HG03457 (cell line): ENCODE measurements around the gene TAX1BP1.

ENCODE experiments used
- ATAC-seq: cut with Tn5 transposase; IDR thresholded peaks from one replicate; pipeline ENCODE4 v1.9.1; 2021; ENCODE audit warnings: moderate number of reproducible peaks; ENCODE audit not compliant: unreplicated experiment

The TAX1BP1 gene

GRCh38 chr7:27875061-27875460 is 135.1 kb downstream of the TAX1BP1 start:
- ATAC-seq, result no peak

GRCh38 chr7:27875832-27876231 is 135.9 kb downstream of the TAX1BP1 start:
- no peak for ATAC-seq

GRCh38 chr7:27876756-27877155 is 136.8 kb downstream of the TAX1BP1 start:
- no peak for ATAC-seq
